NCI-H2029 (cell line): ENCODE results near the gene STK11IP.

ENCODE experiments used
- DNase-seq: peaks from one replicate; lab custom pipeline; 2025; lab: John Stamatoyannopoulos, UW

The STK11IP gene

GRCh38 chr2:219634171-219634940 is 36.7 kb downstream of the STK11IP start:
- no peak for DNase-seq

GRCh38 chr2:219634951-219635751 is 37.5 kb downstream of the STK11IP start:
- DNase-seq = no peak

GRCh38 chr2:219636144-219636915 is 38.7 kb downstream of the STK11IP start:
- DNase-seq = no peak

GRCh38 chr2:219636941-219637841 is 39.5 kb downstream of the STK11IP start:
- DNase-seq = no peak

GRCh38 chr2:219637842-219638185 is 40.2 kb downstream of the STK11IP start:
- no peak for DNase-seq

- DNase-seq = no peak
Observed at GRCh38 chr2:219638217-219638947, 40.7 kb downstream of the STK11IP start.

- DNase-seq = no peak
Observed at GRCh38 chr2:219638948-219639755, 41.5 kb downstream of the STK11IP start.

GRCh38 chr2:219641390-219642068 is 43.9 kb downstream of the STK11IP start:
- DNase-seq = no peak

GRCh38 chr2:219642069-219642454 is 44.4 kb downstream of the STK11IP start:
- DNase-seq = no peak

- DNase-seq = peak; percentile 87
Observed at GRCh38 chr2:219642465-219643083, 44.9 kb downstream of the STK11IP start.

GRCh38 chr2:219643084-219643473 is 45.4 kb downstream of the STK11IP start:
- no peak for DNase-seq

GRCh38 chr2:219643788-219644398 is 46.2 kb downstream of the STK11IP start:
- no peak for DNase-seq

- DNase-seq = peak; percentile 77
Observed at GRCh38 chr2:219644801-219645480, 47.3 kb downstream of the STK11IP start.

GRCh38 chr2:219645631-219646527 is 48.2 kb downstream of the STK11IP start:
- DNase-seq = no peak

- no peak for DNase-seq
Observed at GRCh38 chr2:219648176-219648575, 50.5 kb downstream of the STK11IP start.

GRCh38 chr2:219648963-219649362 is 51.3 kb downstream of the STK11IP start:
- no peak for DNase-seq
